ENCODE data around the gene TARDBP. TPM values are rescaled to one million over a fixed set of nuclear protein-coding genes. Genes with fewer than 3 reads are reported as not detected.

The TARDBP gene
- total RNA-seq (2014; rRNA removed; shearing (Covaris generic)): 31.6 and 70.3 TPM in 2 replicates

GRCh38 chr1:11012260-11013159 is at the start of gene TARDBP:
Gene TARDBP, plus strand, starts transcription at chr1:11012654. Its CDS starts 1,074 bp downstream, at chr1:11013728.
- DNase-seq (ENCODE audit: low spot score): peak; percentile 91
- in situ Hi-C loops (cut with HindIII; ENCODE audit: low sequenced_read_pairs): no loop called here

GRCh38 chr1:10965546-10966226 is 46.8 kb upstream of the TARDBP start:
- in situ Hi-C loops (cut with HindIII; ENCODE audit: low sequenced_read_pairs): no loop called here
- DNase-seq (ENCODE audit: low spot score): no peak

- DNase-seq (ENCODE audit: low spot score): no peak
- in situ Hi-C loops (cut with HindIII; ENCODE audit: low sequenced_read_pairs): no loop called here
Measured at GRCh38 chr1:10967090-10967489, 45.4 kb upstream of the TARDBP start.

GRCh38 chr1:10968411-10968826 is 44.0 kb upstream of the TARDBP start:
- DNase-seq (ENCODE audit: low spot score): no peak

GRCh38 chr1:10969267-10969970 is 43.0 kb upstream of the TARDBP start:
- in situ Hi-C loops (cut with HindIII; ENCODE audit: low sequenced_read_pairs): no loop called here
- no peak for DNase-seq (ENCODE audit: low spot score)

More at GRCh38 chr1:10968411-10968826, 44.0 kb upstream of the TARDBP start:
- in situ Hi-C loops (cut with HindIII; ENCODE audit: low sequenced_read_pairs): no loop called here

- no peak for DNase-seq (ENCODE audit: low spot score)
- in situ Hi-C loops (cut with HindIII; ENCODE audit: low sequenced_read_pairs): no loop called here
Measured at GRCh38 chr1:10969971-10970332, 42.5 kb upstream of the TARDBP start.

- in situ Hi-C loops (cut with HindIII; ENCODE audit: low sequenced_read_pairs): no loop called here
Measured at GRCh38 chr1:10973552-10973951, 38.9 kb upstream of the TARDBP start.

GRCh38 chr1:10973956-10974881 is 38.2 kb upstream of the TARDBP start:
- in situ Hi-C loops (cut with HindIII; ENCODE audit: low sequenced_read_pairs): no loop called here
- no peak for DNase-seq (ENCODE audit: low spot score)

More at GRCh38 chr1:10973552-10973951, 38.9 kb upstream of the TARDBP start:
- no peak for DNase-seq (ENCODE audit: low spot score)

GRCh38 chr1:10975567-10976326 is 36.7 kb upstream of the TARDBP start:
- in situ Hi-C loops (cut with HindIII; ENCODE audit: low sequenced_read_pairs): no loop called here
- peak; percentile 58 for DNase-seq (ENCODE audit: low spot score)

- DNase-seq (ENCODE audit: low spot score): no peak
- in situ Hi-C loops (cut with HindIII; ENCODE audit: low sequenced_read_pairs): no loop called here
Measured at GRCh38 chr1:10978719-10979118, 33.7 kb upstream of the TARDBP start.

GRCh38 chr1:10979483-10979920 is 33.0 kb upstream of the TARDBP start:
- in situ Hi-C loops (cut with HindIII; ENCODE audit: low sequenced_read_pairs): no loop called here
- DNase-seq (ENCODE audit: low spot score): no peak

- DNase-seq (ENCODE audit: low spot score): peak; percentile 79
- in situ Hi-C loops (cut with HindIII; ENCODE audit: low sequenced_read_pairs): no loop called here
Measured at GRCh38 chr1:10980094-10980577, 32.3 kb upstream of the TARDBP start.

- DNase-seq (ENCODE audit: low spot score): no peak
- in situ Hi-C loops (cut with HindIII; ENCODE audit: low sequenced_read_pairs): no loop called here
Measured at GRCh38 chr1:10980841-10981727, 31.4 kb upstream of the TARDBP start.

GRCh38 chr1:10986525-10986890 is 25.9 kb upstream of the TARDBP start:
- in situ Hi-C loops (cut with HindIII; ENCODE audit: low sequenced_read_pairs): no loop called here
- DNase-seq (ENCODE audit: low spot score): no peak

- no peak for DNase-seq (ENCODE audit: low spot score)
- in situ Hi-C loops (cut with HindIII; ENCODE audit: low sequenced_read_pairs): no loop called here
Measured at GRCh38 chr1:10987840-10988417, 24.5 kb upstream of the TARDBP start.

- no peak for DNase-seq (ENCODE audit: low spot score)
- in situ Hi-C loops (cut with HindIII; ENCODE audit: low sequenced_read_pairs): no loop called here
Measured at GRCh38 chr1:10989095-10989494, 23.4 kb upstream of the TARDBP start.

Measured in G401 (cell line).